Stimulated activated CD4-positive, alpha-beta T cell treated with anti-CD3 and anti-CD28 coated beads, Interleukin-2, amount 100 ng/mL, for 4 hours (primary cell): ENCODE results near the gene GPR50.

Source experiments
- DNase-seq: peaks from one replicate; pipeline ENCODE4 v3.0.0-alpha.2; 2020; ENCODE audit warnings: low read depth

GPR50 gene

DNA sequence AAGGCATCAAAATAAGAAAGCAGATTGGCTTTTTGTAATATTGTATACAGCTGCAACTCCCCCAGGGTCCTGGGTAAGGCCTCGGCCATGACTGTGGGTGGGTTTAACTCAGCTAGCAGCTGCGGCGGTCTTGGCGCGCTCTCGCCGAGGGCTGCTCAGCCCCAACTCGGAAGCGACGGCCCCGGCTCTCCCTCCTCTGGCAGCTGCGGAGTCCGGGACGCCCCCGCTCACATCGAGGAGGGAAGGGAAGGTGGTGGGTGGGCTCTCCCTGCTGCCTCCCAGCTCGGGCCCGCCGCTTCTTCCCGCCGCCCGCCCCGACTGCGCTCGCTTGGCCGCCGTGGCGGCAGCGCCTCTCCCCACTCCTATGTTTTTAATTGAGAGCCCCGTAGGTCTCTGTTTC, 51.2 kb downstream of the GPR50 start:
- no peak for DNase-seq

DNA sequence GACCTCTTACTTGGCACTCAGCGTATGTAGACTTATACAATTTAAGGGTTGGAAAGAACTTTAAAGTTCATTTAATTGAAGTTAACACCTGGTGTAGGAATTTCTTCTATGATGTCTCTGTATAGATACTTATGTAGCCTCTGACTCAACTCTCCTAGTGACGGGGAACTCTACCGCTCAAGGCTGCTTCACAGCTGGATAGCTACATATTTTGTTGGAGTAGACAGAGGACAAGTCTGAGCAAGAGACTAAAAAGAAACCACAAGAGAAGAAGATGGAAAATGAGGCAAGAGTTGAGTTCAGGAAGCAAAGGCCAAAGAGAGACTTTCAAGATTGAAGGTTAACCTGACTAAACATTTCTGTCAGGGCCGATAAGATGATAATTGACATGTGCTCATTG, 52.6 kb downstream of the GPR50 start:
- no peak for DNase-seq
